ENCODE measurements around the gene KCP. TPM values are rescaled to one million over a fixed set of nuclear protein-coding genes. Genes with fewer than 3 reads are reported as not detected.

The KCP gene
- total RNA-seq, 1 donor from 2014 or later, result 0.70 TPM

DNA sequence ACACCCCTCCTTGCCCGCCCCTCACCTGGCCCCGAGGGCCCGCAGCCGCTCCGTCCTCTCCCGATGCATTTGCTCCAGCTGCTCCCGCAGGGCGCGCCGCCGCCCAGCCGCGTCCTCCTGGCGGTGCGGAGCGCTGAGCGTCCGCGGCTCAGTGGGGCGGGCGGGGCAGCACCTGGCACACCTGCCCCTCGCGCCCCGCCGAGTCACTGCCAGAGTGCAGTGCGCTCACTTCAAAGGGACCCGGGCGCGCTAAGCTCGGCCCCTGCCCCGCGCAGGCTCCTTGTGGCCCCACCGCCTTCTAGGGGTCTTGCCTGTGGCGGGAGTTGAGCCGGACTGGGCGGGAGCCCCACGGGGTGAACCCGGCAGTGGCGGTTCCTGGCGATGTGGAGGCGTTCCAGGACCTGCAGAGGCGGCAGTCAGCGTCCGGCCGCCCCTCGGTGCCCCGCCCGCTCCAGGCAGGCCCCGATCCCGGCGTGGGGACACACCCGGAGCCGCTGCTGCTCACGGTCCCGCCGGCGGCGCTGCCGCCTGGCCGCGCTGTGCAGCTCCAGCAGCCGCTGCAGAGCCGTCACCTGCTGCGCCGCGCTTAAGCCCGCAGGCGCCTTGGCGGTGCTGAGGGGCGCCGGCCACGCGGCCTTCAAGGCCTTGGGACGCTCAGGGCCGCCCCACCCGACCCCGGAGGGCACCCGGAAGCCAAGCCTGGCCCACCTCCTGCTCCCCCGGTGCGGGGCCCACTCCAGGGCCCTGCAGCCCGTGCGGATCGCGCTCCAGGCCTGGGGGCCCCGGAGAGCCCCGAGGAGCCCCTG lies 41.2 kb downstream of the KCP start:
- H3K36me3 Mint-ChIP-seq (ENCODE audit: unreplicated experiment), result peaks cover 22% of the 10 kb centered on the region
- peaks cover 18% of the 10 kb centered on the region for H3K4me1 Mint-ChIP-seq (ENCODE audit: unreplicated experiment)
- H3K27ac Mint-ChIP-seq (ENCODE audit: unreplicated experiment), result no peak overlapping the region
- peaks cover 5% of the 10 kb centered on the region for H3K27me3 Mint-ChIP-seq (ENCODE audit: unreplicated experiment)
- DNase-seq (ENCODE audit: extremely low spot score, unreplicated experiment), result no peak
- peak overlapping the region; percentile 54 for H3K4me3 Mint-ChIP-seq (ENCODE audit: unreplicated experiment)
- TF ChIP-seq, protein P1, sequence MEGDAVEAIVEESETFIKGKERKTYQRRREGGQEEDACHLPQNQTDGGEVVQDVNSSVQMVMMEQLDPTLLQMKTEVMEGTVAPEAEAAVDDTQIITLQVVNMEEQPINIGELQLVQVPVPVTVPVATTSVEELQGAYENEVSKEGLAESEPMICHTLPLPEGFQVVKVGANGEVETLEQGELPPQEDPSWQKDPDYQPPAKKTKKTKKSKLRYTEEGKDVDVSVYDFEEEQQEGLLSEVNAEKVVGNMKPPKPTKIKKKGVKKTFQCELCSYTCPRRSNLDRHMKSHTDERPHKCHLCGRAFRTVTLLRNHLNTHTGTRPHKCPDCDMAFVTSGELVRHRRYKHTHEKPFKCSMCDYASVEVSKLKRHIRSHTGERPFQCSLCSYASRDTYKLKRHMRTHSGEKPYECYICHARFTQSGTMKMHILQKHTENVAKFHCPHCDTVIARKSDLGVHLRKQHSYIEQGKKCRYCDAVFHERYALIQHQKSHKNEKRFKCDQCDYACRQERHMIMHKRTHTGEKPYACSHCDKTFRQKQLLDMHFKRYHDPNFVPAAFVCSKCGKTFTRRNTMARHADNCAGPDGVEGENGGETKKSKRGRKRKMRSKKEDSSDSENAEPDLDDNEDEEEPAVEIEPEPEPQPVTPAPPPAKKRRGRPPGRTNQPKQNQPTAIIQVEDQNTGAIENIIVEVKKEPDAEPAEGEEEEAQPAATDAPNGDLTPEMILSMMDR (IDR thresholded peaks at IDR 0.05), result peak; percentile 18
- no peaks in the 10 kb centered on the region for H3K9me3 Mint-ChIP-seq (ENCODE audit: unreplicated experiment)

DNA sequence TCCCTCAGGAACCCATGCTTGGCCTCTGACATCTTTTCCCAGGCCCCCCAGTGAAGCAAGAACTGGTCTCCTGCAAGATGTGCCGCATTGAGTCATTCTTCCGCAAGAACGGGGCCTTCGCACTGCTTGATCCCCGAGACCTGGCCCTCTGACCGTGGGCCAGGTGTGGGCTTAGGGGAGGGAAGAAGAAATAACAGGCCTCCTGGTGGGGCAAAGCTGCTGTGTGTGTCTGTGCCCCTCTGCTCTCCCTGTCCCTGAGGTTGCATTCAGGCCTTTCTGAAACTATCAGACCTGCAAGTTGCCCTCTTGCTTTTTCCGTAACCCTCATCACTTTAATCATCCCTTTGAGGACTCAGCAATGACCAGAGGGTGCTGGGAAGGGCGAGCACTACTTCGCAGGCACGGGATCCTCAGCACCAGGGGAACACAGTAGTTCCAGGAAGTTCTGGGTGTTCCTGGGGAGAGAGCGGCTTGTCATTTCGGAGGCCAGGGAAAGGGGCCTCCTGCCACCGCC lies 41.8 kb downstream of the KCP start:
- H3K27ac Mint-ChIP-seq (ENCODE audit: unreplicated experiment), result no peak overlapping the region
- peaks cover 5% of the 10 kb centered on the region for H3K27me3 Mint-ChIP-seq (ENCODE audit: unreplicated experiment)
- peaks cover 22% of the 10 kb centered on the region for H3K4me1 Mint-ChIP-seq (ENCODE audit: unreplicated experiment)
- H3K36me3 Mint-ChIP-seq (ENCODE audit: unreplicated experiment), result peaks cover 22% of the 10 kb centered on the region
- H3K4me3 Mint-ChIP-seq (ENCODE audit: unreplicated experiment), result peak overlapping the region; percentile 22
- no peaks in the 10 kb centered on the region for H3K9me3 Mint-ChIP-seq (ENCODE audit: unreplicated experiment)
- no peak for DNase-seq (ENCODE audit: extremely low spot score, unreplicated experiment)
- TF ChIP-seq, protein P1 (IDR thresholded peaks at IDR 0.05), result no peak

DNA sequence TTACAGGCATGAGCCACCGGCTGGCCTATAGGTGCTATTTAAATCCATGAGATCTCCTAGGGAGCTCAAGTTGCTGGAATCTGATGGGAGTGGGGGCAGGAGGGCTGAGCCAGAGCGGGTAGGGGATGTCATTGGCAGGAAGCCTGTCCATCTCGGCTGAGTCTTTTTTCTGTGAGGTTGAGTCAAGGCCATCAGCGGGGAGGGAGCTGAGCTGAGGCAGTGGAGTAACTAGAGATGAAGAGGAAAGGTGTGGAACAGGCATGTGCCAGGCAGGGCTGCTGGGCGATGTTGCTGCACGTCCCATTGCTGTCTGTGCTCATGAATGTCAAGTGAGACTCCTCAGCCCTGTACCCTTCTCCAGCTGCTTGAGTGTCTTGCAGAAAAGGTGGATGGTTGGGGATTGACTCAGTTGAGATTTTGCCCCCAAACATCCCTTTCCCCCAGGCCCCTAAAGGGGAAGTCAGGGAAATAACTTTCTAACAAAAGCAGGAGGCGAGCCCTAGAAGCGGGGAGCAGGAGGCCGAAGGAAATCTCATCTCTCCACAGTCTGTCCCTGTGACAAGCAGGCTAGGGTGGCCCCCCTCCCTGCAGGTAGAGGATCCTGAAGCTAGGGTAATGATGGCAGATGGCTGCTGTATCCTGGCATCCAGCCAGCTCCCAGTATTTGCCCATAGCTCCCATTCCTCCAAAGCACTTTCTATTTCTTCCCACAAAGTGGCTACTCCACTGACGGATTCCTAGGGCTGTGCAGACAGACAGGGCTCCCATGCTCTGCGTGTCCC lies 42.5 kb downstream of the KCP start:
- Mint-ChIP-seq H3K4me3 (ENCODE audit: unreplicated experiment) (no peak overlapping the region), H3K36me3 (ENCODE audit: unreplicated experiment) (peaks cover 22% of the 10 kb centered on the region), H3K9me3 (ENCODE audit: unreplicated experiment) (no peaks in the 10 kb centered on the region), H3K4me1 (ENCODE audit: unreplicated experiment) (peaks cover 25% of the 10 kb centered on the region), H3K27me3 (ENCODE audit: unreplicated experiment) (peaks cover 5% of the 10 kb centered on the region), H3K27ac (ENCODE audit: unreplicated experiment) (no peak overlapping the region)
- TF ChIP-seq, protein P1 (IDR thresholded peaks at IDR 0.05), result no peak
- no peak for DNase-seq (ENCODE audit: extremely low spot score, unreplicated experiment)

DNA sequence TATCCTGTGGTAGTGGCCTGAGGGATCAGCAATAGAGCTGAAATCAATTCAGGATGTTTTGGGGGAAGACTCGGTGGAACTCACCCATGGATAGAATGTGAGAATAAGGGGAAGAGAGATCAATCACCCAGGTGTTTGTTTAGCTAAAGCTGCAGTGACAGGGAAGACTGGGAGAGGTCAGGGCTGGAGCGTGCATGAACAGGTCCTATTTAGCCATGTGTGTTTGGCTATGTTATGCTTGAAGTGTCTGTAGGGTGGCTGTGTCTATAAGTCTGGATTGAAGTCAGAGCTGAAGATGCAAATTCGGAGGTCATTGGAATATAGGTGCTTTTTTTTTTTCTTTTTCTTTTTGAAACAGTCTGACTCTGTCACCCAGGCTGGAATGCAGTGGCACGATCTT lies 43.3 kb downstream of the KCP start:
- Mint-ChIP-seq H3K4me1 (ENCODE audit: unreplicated experiment) (peaks cover 27% of the 10 kb centered on the region), H3K27me3 (ENCODE audit: unreplicated experiment) (peaks cover 5% of the 10 kb centered on the region), H3K9me3 (ENCODE audit: unreplicated experiment) (no peaks in the 10 kb centered on the region), H3K27ac (ENCODE audit: unreplicated experiment) (no peak overlapping the region), H3K4me3 (ENCODE audit: unreplicated experiment) (no peak overlapping the region), H3K36me3 (ENCODE audit: unreplicated experiment) (peaks cover 22% of the 10 kb centered on the region)
- DNase-seq (ENCODE audit: extremely low spot score, unreplicated experiment), result no peak
- TF ChIP-seq, protein P1 (IDR thresholded peaks at IDR 0.05), result no peak

Measured in osteocyte (in vitro differentiated cells).